GM21825 (cell line): Measurements from ENCODE around the gene NWD2.

ENCODE experiments used
- ATAC-seq: cut with Tn5 transposase; IDR thresholded peaks from one replicate; pipeline ENCODE4 v1.9.1; 2021; ENCODE audit warnings: mild to moderate bottlenecking, moderate library complexity; ENCODE audit not compliant: unreplicated experiment

Gene NWD2

DNA sequence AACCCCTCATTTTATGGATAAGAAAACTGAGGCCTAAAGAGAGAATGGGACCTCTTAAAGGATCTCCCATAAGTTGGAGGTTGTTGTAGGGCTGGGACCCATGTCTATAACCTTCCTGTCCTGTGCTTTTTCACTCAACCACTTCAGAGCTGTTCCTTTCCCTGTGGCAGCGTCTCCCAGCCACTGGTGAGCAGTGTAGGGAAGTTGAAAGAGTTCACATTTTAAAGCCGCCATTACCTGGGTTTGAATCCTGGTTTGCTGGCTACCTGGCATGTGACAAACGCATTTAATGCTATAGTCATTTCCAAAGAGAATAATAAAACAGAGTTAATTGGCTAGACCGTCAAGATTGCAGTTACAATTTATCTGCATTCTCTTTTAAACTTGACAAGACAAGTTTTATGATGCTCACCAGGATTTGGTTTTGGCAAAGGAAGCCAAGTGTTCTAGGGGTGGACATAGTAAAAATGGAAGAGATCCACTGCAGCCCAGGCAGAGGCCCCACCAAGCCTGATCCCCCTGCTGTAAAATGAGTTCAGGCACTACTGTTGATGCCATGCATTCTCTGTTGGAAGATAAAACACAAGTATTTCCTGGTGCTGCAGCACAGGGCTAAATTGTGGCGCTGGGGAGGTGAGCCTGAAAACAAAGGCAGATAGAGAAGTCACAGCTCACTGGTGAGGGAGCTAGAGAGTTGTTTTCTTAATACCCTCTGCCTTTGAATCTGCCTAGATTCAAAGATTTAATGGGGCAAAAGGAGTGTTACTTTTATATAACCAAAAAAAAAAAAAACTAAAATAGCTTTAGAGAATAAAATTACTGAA, 218.7 kb downstream of the NWD2 start:
- no peak for ATAC-seq

DNA sequence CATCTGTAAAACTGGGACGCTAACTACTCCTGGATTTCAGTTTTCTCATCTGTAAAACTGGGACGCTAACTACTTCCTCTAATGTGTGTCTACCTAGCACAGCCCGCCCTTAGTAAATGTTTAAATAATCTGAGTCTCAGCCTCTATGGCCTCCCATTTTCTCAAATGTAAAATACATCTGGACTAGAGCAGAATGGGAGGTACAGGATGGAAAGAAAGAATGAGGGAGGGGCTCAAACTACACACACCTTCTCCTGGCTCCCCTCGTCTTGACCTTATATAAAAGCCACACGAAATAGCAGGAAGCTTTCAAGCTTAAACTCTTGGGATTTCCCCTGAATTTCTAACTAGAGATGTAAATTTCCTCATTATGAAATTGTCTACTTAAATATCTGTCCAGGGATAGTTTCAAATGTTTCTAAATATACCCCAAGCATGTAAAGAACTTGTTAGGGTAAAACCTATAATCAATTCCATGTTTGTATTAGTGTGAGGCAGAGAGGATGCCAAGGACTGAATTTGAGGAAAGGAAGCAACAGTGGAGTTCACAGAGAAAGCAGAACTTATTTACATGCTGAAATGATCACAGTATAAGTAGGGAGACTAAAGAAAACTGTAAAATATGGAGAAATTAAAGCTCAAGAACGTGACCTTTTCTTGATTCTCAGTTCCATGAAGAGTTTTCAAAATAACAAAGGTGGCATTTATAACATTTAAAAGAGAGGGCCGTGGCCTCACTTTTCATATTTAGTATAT, 220.0 kb downstream of the NWD2 start:
- ATAC-seq, result no peak

DNA sequence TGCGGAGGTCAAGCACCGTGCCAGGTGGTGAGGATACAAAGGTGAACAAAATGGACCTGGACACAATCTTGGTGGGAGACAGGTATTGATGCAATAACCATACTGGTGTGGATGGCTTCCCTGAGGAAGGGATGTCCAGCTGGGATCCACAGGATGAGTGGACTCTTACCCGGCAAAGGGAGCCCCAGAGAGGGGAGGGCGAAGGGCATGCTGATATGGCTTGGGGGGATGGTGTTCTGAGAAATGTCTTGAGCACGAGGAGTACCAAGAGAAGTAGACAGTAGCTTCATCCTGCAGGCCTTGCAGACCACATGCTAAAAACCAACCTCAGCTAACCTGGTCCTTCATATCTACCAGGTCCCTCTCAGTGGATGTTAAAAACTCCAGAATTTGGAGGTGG, 220.8 kb downstream of the NWD2 start:
- ATAC-seq, result no peak

DNA sequence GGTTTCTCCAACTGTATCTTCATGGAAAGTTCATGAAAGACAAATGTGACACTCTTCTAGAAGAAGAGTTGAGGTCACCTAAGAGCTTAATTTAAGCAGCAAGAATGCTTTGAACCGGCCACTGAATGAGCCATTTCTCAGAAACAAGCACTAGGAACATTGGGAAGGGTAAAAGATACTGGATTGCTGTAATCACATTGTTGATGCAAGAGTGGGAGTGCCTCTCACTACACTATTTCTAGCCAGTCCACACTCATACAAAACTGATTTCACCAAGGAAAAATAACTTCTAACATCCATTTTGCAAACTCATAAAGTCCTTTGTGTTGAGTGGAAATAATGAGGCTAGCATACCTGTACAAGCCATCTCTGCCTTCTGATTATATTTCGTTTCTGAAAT, 221.3 kb downstream of the NWD2 start:
- ATAC-seq, result no peak

DNA sequence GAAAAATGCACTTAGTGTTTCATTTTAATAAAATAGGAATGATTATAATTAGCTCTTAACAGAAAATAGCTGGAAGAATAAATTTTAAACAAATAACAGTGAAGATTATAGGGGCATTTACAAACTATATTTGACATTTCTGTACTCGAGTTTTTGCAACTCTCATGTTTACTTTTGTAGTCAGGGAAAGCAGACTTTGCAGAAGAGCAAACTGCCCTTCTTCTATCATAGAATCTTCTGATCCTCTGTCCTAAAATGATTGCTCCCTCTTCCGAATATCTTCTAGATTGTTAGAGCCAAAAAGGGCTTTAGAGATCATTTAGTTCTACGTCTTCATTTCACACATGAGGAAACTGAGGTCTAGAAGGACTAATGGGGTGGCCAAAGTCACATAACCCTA, 222.7 kb downstream of the NWD2 start:
- no peak for ATAC-seq

DNA sequence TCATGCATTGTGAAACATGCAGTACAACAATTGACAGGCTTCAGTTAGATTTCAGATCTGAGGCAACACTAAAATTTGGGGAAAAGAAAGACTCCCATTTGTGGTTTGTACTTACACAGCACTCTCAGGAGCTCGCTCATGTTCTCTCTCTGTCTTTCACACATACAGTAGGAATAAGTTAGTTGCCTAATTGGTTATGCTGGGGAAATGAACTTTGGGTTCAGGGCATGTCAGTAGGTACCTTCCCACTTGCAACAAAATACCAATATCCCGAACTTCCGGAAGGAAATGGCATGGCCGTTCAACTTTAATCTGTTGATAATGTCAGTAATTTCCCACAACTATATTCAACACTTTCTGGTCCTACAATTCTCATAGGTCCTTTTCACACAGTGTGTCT, 223.3 kb downstream of the NWD2 start:
- no peak for ATAC-seq

DNA sequence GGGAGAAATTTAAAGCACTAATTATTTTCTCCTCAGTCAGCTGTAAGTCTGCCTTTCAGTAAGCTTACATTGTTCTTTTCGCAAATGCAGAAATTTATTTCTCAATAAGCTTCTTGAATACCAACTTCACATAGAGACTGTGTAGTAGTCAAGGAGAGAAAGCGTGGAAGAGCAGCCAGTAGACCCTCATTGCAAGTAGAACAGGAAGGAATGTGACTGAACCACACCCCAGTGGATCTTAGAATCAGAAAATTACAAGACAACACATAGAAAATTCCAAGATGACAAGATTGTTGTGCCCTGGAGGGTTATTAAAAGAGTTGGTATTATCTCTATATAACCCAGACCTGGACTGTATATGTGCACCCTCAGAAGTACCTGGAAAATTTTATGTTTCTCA, 224.7 kb downstream of the NWD2 start:
- ATAC-seq, result no peak

DNA sequence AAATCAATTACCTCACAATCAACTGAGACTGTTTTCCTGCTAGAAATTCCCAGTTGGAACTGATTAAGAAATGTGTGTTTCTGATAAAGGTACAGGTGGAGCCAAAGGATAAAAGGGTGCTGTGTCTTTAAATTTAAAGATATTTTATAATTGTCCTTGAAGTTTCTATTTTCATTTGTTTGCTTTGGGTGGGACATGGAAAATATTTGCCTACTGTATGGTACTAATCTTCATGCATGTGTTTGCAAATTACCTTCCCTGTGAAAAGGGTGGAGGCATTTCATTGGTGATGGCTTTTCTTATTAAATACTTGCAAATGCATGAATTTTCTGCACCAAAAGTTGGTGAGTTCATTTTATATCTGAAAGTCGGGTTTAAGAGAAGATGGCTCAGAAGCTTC, 225.7 kb downstream of the NWD2 start:
- ATAC-seq, result no peak

DNA sequence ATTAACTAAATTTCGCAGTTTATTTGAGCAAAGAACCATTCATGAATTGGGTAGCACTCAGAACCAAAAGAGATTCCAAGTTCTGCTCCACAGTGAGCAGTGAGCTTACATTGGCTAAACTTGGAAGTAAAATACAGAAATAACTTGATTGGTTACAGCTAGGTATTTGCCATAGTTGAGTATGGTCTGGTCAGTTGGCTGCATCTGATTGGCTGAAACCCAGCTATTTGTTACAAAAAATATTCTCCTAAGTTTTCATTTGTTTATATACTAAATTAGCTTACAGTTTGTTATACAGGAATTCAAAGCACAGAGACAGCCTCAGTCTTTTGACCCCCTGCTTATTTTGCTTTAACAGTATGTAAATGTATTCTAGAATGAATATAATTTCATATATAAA, 226.6 kb downstream of the NWD2 start:
- no peak for ATAC-seq

DNA sequence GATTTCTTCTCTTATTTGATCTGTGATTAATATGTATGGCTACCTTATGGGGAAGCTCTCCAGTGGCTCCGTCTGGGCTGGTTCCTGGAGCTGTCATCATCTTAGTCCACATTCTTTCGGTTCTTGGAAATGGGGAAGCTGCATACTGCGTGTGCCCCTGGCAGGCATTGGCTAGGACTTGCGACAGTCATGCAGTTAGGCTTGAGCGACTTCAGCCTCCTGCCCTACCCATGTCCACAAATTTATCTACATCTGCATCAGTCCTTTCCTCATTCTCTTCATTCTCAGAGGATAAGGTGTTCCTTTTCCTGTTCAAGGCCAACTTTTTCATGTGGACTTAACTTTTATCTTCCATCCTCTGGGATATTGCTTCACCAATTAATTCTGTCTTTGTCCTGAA, 227.4 kb downstream of the NWD2 start:
- no peak for ATAC-seq

DNA sequence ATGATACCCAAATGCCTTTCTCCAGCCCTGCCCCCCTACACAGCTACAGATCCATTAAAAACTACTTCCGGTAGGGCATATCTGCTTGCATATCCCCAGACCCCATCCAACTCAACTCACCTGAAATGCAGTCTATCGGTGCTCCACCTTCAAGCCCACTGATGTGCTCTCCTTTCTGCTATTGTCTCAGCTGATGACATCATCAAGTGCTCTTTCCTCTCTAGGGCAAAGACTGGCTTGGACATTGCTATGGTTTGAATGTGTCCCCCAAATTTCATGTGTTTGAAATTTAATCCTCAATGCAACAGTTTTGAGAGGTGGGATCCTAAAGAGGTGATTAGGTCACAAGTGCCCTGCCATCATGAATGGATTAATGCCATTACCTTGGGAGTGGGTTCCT, 229.3 kb downstream of the NWD2 start:
- no peak for ATAC-seq

DNA sequence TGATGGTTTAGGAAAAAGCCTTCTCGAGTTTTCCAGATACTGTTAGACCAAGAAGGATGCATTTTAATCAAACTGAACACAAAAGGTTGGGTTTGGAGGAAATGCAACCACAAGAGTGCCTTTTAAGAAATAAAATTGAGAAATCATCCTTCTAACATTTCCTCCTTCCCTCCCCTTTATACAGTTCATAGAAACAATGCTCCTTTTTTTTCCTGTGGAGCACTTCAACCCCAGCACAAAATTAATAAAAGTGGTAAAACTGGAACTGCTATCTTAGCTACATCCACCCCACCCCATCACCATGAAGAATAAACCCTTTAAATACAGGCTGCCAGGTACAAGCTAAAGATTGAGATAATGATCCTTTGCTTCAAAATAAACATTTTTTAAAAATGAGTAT, 230.5 kb downstream of the NWD2 start:
- no peak for ATAC-seq

DNA sequence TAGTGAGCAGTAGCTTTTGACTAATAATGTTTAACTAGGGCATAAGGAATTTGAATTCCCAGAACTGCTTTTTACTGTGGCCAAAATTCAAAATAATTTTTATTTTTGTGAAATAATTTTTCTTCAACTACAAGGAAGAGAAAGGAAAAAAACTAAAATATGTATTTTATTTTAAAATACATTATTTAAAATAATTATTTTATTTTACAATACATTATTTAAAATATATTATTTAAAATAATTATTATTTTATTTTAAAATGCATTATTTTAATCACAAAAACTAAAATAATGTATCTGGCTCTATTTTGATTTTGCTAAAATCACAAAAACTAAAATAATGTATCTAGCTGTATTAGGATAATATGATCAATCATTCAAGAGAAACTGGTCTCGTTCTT, 231.2 kb downstream of the NWD2 start:
- ATAC-seq, result no peak

DNA sequence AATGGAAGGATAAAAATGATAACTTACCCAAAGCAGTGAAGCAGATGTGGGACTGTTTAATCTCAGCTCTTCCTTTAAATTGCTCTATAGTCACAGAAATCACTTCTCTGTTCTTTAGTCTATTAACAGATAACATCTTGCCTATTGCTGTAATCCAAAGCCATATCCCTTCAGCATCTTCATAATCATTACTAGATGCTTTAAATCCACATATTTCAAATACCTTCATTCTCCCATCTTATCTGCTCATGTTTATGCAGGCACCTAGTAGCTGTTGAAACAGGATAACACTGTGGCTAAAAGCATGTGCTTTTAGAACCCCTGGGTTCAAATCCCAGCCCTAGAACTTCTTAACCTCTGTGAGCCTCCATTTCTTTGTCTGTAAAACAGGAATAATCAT, 231.7 kb downstream of the NWD2 start:
- no peak for ATAC-seq

DNA sequence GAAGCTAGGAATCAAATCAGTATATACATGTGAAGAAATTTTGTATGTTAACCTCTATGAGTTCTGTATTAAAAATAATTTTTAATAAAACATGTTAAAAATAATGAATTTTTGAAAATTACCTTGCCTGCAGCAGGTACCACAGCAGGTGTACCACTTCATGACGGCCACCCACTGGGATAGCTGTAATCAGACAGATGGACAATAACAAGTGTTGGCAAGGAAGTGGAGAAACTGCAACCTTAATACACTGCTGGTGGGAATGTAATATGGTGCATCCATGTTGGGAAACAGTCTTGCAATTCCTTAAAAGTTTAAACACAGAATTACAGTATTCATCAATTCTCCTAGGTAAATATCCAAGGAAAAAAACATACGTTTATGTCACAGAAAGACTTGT, 232.1 kb downstream of the NWD2 start:
- ATAC-seq, result no peak

DNA sequence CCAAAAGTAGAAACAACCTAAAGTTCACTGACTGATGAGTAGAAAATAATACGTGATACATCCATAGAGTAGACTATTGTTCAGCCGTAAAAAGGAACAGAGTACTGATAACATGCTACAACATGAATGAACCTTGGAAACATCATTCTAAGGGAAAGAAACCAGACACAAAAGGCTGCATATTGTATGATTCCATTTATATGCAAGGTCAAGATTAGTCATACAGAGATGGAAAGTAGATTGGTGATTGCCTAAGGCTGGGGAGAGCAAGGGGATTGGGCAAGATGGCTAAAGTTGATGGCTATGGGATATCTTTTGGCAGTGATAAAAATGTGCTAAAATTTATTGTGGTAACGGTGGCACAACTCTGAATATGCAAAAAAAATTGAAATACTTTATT, 232.6 kb downstream of the NWD2 start:
- no peak for ATAC-seq

DNA sequence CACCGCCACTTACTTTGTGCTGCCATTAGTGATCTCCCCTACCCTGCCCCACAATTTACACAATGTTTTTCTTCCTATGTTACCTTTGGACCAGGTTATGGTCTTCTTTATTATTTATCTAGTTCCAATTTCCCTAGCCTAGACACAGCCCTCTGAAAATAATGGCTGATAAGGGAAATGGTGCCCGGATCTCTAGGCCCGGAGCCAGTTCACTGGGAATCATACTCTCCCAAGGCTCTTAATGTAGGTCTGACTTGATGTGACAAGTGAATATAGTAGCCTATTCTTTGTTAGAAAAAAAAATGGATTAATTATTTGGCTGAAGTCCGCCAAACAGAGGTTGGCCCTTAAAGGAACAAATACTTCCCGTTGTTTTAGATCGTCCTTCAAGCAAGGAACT, 233.6 kb downstream of the NWD2 start:
- ATAC-seq, result no peak

DNA sequence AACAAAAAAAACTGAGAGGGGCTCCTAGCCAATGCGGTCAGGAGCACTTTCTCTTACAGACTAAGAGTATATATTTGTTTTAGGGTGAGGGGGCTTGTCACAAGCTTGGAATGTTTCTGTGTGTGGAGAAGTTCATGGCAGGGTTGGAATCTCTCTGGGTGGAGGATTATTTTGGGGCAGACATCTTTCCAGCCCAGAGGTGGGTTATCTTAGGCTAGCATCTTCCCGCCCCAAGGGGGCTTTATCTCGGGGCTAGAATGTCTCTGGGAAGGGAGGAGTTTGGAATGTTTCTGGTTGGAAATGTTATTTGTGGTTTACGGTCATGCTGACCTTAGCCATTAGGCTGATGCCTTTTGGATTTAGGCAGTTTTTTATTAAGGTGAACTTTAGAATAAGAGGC, 236.0 kb downstream of the NWD2 start:
- ATAC-seq, result no peak

DNA sequence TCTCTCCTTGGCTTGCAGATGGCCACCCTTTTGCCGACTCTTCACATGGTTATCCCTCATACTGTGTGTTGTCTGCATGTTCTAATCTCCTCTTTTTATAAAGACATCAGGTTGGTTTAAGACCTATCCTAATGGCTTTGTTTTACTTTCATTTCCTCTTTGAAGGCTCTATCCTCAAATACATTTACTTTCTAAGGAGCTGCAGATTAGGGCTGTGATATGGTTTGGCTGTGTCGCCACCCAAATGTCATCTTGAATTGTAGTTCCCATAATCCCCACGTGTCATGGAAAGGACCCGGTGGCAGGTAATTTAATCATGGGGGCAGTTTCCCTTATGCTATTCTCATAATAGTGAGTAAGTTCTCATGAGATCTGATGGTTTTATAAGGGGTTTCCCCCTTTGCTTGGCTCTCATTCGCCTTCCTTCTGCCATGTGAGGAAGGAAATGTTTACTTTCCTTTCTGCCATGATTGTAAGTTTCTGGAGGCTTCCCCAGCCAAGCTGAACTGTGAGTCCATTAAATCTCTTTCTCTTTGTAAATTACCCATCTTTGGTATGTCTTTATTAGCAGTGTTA, 237.1 kb downstream of the NWD2 start:
- ATAC-seq, result no peak

DNA sequence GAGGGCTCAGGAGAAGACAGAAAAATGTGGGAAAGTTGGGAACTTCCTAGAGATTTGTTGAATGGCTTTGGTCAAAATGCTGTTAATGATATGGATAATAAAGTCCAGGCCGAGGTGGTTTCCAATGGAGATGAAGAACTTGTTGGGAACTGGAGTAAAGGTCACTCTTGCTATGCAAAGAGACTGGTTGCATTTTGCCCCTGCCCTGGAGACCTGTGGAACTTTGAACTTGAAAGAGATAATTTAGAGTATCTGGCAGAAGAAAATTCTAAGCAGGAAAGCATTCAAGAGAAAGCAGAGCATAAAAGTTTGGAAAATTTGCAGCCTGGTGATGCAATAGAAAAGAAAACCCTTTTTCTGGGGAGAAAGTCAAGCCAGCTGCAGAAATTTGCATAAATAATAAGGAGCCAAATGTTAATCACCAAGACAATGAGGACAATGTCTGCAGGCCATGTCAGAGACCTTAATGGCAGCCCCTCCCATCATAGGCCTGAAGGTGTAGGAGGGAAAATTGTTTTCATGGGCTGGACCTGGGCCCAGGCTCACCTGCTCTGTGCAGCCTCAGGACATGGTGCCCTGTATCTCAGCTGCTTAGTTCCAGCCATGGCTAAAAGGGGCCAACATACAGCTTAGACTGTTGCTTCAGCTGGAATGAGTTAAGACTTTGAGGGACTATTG, 237.8 kb downstream of the NWD2 start:
- no peak for ATAC-seq

DNA sequence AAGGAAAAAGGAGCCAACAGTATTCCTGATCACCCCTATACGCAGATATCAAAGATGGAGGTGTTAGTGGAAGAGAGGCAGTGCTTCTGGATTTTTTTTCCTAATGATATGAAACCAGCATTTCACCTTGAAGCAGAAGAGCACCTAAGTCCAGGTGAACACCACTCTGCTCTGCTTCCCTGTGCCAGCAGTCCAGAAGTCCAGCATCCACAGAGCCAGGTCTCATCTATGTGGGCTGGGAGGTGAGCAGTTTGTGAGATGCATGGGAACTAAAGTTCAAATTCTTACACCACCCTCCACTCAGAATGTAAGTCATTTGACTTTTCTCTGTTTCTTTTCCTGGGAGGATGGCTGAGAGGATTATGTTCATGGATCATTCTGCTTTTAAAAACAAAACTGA, 239.1 kb downstream of the NWD2 start:
- ATAC-seq, result no peak

DNA sequence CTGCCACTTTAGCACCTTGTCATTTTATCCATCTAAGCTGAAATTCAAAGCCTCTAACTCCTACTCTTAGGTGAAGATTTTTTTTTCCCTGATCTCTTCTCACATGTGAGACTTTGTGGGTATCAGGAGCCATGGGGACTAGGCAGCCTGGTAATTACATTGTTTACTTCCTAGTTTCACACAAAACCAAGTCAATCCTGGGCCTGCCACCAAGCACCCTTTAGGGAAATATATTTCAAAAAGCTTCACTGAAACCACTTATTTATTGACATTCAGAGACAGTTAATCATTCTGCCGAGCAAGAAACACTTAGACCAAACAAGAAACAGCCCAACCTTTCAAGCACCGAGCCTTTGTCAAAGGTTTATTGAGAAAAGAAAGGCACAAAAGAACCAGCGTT, 241.6 kb downstream of the NWD2 start:
- no peak for ATAC-seq
